Ascending aorta (tissue), 2 donors: ENCODE data around the gene AP3B1. TPM values are rescaled to one million over a fixed set of nuclear protein-coding genes. Genes with fewer than 3 reads are reported as not detected.

Experiments
- DNase-seq, 2 donors: peaks; one replicate each; pipeline ENCODE4 v3.0.0-alpha.2; 2019; ENCODE audit warnings: low spot score in 2 of 2
- H3K27ac ChIP-seq, 2 donors: fragments of 200-600 bp; sonication (generic); one replicate each; pipeline ENCODE4 v1.5.1; 2016 to 2017; ENCODE audit warnings: mild to moderate bottlenecking in 1 of 2
- H3K27me3 ChIP-seq: fragments of 200-600 bp; sonication (generic); one replicate; pipeline ENCODE4 v1.5.1; 2017
- H3K36me3 ChIP-seq, 2 donors: fragments of 200-600 bp; sonication (generic); one replicate each; pipeline ENCODE4 v1.5.1; 2016
- H3K4me1 ChIP-seq, 2 donors: fragments of 200-600 bp; sonication (generic); one replicate each; pipeline ENCODE4 v1.5.1; 2016 to 2017; ENCODE audit warnings: mild to moderate bottlenecking in 1 of 2
- H3K4me3 ChIP-seq, 2 donors: fragments of 200-600 bp; sonication (generic); one replicate each; pipeline ENCODE4 v1.5.1; 2016 to 2017; ENCODE audit warnings: mild to moderate bottlenecking in 1 of 2
- H3K9me3 ChIP-seq, 2 donors: fragments of 200-600 bp; sonication (generic); one replicate each; pipeline ENCODE4 v1.5.1; 2016
- CTCF ChIP-seq, 3 experiments: fragments of 200-600 bp in 2 of 3; fragments of 450-650 bp in 1 of 3; sonication (generic) in 2 of 3; IDR thresholded peaks; one replicate each; pipeline ENCODE4 v1.5.1; 2016 to 2019; ENCODE audit warnings: antibody characterized with exemption in 3 of 3, mild to moderate bottlenecking in 1 of 3, moderate library complexity in 1 of 3
- intact Hi-C: fragments of 100-400 bp; cut with DNase I; formaldehyde crosslinking; loops from one replicate; pipeline ENCODE4 v1.15.1; 2023
- total RNA-seq: library from RNA; depleted of rRNA; stranded (reverse); fragments of >200 nt; gene quantifications from one replicate; pipeline ENCODE4 v1.1.0, GENCODE V29; 2016

The AP3B1 gene
- total RNA-seq, 1 donor from 2014 or later = 37.3 TPM

DNA sequence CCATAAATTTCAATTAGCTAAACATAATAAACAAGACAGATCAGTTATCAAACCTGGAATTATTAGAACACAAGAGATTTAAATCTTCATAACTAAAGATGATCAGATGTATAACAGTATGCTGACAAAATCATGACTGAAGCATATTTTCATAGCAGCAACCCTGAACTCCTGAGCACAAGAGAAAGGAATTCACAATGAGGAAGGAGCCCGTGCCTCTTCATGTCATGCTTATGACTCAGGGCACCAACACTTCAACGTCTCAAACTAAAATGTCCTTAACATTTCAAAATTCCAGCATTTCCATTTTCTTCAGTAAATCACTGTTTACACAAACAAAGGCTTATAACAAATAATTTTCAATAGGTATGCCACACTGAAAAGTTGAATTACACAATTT is 6.7 kb downstream of the AP3B1 start:
- Histone ChIP-seq H3K4me3 (no peak overlapping the region), H3K4me1 (peaks cover 0 to 5% of the 10 kb centered on the region in 2 donors), H3K9me3 (no peaks in the 10 kb centered on the region), H3K27ac (no peak overlapping the region), H3K27me3 (no peaks in the 10 kb centered on the region), H3K36me3 (no peaks in the 10 kb centered on the region)
- no peak for DNase-seq
- no peak for TF ChIP-seq CTCF (IDR thresholded peaks at IDR 0.05)
- intact Hi-C loops = loop anchor here (10.0 kb wide), 1 partner anchor 423 kb away; no protein-coding TSS in a partner anchor

DNA sequence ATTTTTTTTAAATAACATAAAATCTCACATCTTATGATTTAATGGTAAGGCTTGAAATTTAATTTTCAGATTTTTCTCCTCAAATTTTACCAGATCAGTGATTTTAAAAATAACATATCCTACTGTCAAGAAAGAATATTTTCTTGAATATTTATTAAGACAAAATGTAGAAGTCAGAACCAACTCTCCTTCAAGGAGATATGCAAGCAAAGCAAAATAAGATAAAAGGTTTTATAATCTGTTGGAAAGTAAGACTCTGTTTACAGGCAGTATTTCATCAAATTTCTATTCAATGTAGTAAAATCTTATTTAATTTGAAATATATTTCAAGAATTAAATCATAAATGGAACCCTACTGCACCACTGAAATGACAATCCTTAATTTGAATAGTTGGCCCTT is 7.3 kb downstream of the AP3B1 start:
- Histone ChIP-seq H3K27me3 (no peaks in the 10 kb centered on the region), H3K4me1 (peaks cover 0 to 3% of the 10 kb centered on the region in 2 donors), H3K4me3 (no peak overlapping the region), H3K27ac (no peak overlapping the region), H3K36me3 (no peaks in the 10 kb centered on the region), H3K9me3 (no peaks in the 10 kb centered on the region)
- DNase-seq = no peak
- no peak for TF ChIP-seq CTCF (IDR thresholded peaks at IDR 0.05)
- intact Hi-C loops = loop anchor here (10.0 kb wide), 1 partner anchor 422 kb away; no protein-coding TSS in a partner anchor

DNA sequence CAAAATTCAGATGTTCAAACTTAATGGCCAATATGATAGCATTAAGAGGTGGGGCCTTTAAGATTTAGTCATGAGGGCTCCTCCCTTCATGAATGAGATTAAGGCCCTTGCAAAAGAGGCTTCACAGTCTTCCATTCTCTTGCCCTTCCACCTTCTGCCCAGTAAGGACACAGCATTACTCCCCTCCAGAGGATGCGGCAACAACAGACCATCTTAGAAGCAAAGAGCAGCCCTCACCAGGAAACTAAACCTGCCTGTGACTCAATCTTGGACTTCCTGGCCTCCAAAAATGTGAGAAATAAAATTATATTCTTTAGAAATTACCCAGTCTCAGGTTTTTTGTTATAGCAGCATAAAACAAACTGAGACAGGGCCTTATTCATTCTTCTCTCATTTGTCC is 8.2 kb downstream of the AP3B1 start:
- no peak for TF ChIP-seq CTCF (IDR thresholded peaks at IDR 0.05)
- no peaks in the 10 kb centered on the region for H3K27me3 ChIP-seq
- no peak for DNase-seq
- H3K4me3 ChIP-seq = no peak overlapping the region
- no peaks in the 10 kb centered on the region for H3K9me3 ChIP-seq
- no peaks in the 10 kb centered on the region for H3K36me3 ChIP-seq
- intact Hi-C loops = loop anchor here (10.0 kb wide), 1 partner anchor 421 kb away; no protein-coding TSS in a partner anchor
- H3K27ac ChIP-seq = no peak overlapping the region
- peaks cover 0 to 3% of the 10 kb centered on the region in 2 donors for H3K4me1 ChIP-seq

DNA sequence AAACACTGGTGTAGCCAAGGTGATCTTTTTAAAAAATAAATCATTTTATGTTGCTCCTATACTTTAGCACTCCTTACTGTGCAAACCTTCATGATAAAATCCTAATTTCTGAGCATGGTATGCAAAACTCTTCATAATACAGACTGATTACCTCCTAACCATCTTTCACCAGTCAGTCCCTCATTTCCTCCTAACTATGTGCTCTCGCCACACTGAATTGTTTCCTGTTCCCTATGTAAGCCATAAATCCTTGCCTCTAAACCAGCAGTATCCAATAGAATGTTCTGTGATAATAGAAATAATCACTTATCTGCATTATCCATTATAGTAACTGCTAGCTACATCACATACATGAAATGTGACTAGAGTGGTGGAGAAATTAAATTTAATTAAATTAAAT is 10.7 kb downstream of the AP3B1 start:
- H3K36me3 ChIP-seq = no peaks in the 10 kb centered on the region
- H3K4me1 ChIP-seq = no peaks in the 10 kb centered on the region
- no peaks in the 10 kb centered on the region for H3K9me3 ChIP-seq
- H3K27me3 ChIP-seq = no peaks in the 10 kb centered on the region
- no peak overlapping the region for H3K4me3 ChIP-seq
- no peak overlapping the region for H3K27ac ChIP-seq
- intact Hi-C loops = loop anchor here (10.0 kb wide), 1 partner anchor 419 kb away; no protein-coding TSS in a partner anchor
- no peak for DNase-seq
- no peak for TF ChIP-seq CTCF (IDR thresholded peaks at IDR 0.05)

DNA sequence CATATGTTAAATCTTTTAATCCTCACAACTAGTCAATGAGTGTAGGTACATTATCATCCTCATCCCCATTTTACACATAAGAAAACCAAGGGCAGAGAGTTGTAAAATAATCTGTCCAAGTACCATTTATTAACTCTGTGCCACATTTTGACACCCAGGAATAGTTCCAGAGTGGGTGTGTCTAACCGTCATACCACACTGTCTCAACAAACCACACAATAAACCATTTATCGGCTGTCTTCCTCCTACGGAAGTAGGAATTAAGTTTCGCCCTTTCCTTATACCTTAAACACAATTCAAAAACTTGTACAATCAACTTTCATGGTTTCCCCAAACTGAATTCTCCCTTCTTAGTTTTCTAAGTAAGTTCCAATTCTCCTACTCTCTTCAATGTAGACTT is 11.4 kb downstream of the AP3B1 start:
- H3K4me1 ChIP-seq = no peaks in the 10 kb centered on the region
- H3K36me3 ChIP-seq = no peaks in the 10 kb centered on the region
- DNase-seq = no peak
- no peak overlapping the region for H3K27ac ChIP-seq
- TF ChIP-seq CTCF (IDR thresholded peaks at IDR 0.05) = no peak
- no peaks in the 10 kb centered on the region for H3K9me3 ChIP-seq
- intact Hi-C loops = loop anchor here (10.0 kb wide), 1 partner anchor 418 kb away; no protein-coding TSS in a partner anchor
- no peak overlapping the region for H3K4me3 ChIP-seq
- no peaks in the 10 kb centered on the region for H3K27me3 ChIP-seq

DNA sequence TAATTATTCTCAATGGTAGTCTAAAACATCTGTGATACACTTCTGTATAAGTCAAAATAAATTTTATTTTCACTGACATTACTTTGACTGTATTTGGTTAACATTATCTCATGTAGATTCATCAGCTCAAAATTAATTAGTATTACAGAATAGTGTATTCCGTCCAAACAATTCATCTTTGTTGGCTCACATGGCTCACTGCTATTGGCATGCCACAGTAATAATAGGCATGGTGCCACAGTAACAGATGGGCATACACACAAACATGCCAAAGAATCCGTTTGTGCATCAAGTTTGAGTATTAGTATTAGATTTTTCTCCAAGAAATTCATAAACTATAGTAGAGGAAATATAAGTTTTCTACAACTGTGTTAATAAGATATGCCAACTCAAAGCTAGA is 14.2 kb downstream of the AP3B1 start:
- Histone ChIP-seq H3K36me3 (no peaks in the 10 kb centered on the region), H3K4me1 (no peaks in the 10 kb centered on the region), H3K27ac (no peak overlapping the region), H3K9me3 (no peaks in the 10 kb centered on the region), H3K27me3 (no peaks in the 10 kb centered on the region), H3K4me3 (no peak overlapping the region)
- no peak for DNase-seq
- intact Hi-C loops = loop anchor here (10.0 kb wide), 1 partner anchor 415 kb away; no protein-coding TSS in a partner anchor
- TF ChIP-seq CTCF (IDR thresholded peaks at IDR 0.05) = no peak
